ENCODE results near the gene TOR1AIP1.

DNA sequence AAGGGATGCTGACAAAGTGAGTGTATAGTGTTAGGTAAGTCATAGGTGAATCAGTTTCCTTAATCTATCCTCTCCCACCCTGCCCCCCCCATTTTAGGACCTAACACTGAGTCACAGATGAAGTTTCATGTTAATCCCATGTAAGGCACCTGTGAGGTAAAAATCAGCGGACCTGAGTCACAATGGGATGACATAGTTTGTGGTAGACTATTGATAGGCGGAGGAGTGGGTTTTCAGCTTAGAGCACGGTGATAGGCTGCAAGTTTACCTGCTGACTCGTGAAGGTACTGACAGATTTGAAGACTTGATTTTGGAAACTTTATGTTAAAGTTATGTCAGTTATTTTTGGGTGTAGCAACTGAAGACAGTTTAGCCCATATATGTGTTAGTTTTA, 1.7 kb downstream of the TOR1AIP1 start:
- TF ChIP-seq FOXM1 (IDR thresholded peaks at IDR 0.05; ENCODE audit: borderline replicate concordance, low read depth) (no peak), YY1 (IDR thresholded peaks at IDR 0.05; ENCODE audit: low read depth) (no peak), TAF1 (IDR thresholded peaks at IDR 0.05; ENCODE audit: low read depth) (no peak), RAD21 (IDR thresholded peaks at IDR 0.05; ENCODE audit: low read depth) (no peak), EP300 (IDR thresholded peaks at IDR 0.05; ENCODE audit: borderline replicate concordance) (no peak), CEBPB (IDR thresholded peaks at IDR 0.05) (no peak), NFIC (IDR thresholded peaks at IDR 0.05) (no peak), TEAD4 (IDR thresholded peaks at IDR 0.05) (no peak), EGR1 (IDR thresholded peaks at IDR 0.05) (no peak), CREB1 (IDR thresholded peaks at IDR 0.05; ENCODE audit: low read depth) (no peak), TCF12 (IDR thresholded peaks at IDR 0.05; ENCODE audit: low read depth) (no peak)
- TF ChIP-seq, protein P1, sequence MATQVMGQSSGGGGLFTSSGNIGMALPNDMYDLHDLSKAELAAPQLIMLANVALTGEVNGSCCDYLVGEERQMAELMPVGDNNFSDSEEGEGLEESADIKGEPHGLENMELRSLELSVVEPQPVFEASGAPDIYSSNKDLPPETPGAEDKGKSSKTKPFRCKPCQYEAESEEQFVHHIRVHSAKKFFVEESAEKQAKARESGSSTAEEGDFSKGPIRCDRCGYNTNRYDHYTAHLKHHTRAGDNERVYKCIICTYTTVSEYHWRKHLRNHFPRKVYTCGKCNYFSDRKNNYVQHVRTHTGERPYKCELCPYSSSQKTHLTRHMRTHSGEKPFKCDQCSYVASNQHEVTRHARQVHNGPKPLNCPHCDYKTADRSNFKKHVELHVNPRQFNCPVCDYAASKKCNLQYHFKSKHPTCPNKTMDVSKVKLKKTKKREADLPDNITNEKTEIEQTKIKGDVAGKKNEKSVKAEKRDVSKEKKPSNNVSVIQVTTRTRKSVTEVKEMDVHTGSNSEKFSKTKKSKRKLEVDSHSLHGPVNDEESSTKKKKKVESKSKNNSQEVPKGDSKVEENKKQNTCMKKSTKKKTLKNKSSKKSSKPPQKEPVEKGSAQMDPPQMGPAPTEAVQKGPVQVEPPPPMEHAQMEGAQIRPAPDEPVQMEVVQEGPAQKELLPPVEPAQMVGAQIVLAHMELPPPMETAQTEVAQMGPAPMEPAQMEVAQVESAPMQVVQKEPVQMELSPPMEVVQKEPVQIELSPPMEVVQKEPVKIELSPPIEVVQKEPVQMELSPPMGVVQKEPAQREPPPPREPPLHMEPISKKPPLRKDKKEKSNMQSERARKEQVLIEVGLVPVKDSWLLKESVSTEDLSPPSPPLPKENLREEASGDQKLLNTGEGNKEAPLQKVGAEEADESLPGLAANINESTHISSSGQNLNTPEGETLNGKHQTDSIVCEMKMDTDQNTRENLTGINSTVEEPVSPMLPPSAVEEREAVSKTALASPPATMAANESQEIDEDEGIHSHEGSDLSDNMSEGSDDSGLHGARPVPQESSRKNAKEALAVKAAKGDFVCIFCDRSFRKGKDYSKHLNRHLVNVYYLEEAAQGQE (IDR thresholded peaks at IDR 0.05; ENCODE audit: low read depth), result no peak
- TF ChIP-seq, protein P2, sequence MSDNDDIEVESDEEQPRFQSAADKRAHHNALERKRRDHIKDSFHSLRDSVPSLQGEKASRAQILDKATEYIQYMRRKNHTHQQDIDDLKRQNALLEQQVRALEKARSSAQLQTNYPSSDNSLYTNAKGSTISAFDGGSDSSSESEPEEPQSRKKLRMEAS (IDR thresholded peaks at IDR 0.05), result no peak
- TF ChIP-seq, protein P3, sequence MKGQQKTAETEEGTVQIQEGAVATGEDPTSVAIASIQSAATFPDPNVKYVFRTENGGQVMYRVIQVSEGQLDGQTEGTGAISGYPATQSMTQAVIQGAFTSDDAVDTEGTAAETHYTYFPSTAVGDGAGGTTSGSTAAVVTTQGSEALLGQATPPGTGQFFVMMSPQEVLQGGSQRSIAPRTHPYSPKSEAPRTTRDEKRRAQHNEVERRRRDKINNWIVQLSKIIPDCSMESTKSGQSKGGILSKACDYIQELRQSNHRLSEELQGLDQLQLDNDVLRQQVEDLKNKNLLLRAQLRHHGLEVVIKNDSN (IDR thresholded peaks at IDR 0.05), result no peak

All from Ishikawa (cell line).